Ramos (cell line): ENCODE measurements around the gene NPFF.

Experiments used
- in situ Hi-C: fragments of 300-500 bp; cut with MboI; formaldehyde crosslinking; loops from one replicate; pipeline ENCODE4 v1.14.3; 2022; ENCODE audit warnings: low sequenced_read_pairs; ENCODE audit not compliant: unreplicated experiment

NPFF gene

GRCh38 chr12:53480491-53481442, 26.5 kb downstream of the NPFF start:
- in situ Hi-C loops, result no loop called here

- in situ Hi-C loops, result no loop called here
Measured at GRCh38 chr12:53479331-53479730, 28.0 kb downstream of the NPFF start.

DNA sequence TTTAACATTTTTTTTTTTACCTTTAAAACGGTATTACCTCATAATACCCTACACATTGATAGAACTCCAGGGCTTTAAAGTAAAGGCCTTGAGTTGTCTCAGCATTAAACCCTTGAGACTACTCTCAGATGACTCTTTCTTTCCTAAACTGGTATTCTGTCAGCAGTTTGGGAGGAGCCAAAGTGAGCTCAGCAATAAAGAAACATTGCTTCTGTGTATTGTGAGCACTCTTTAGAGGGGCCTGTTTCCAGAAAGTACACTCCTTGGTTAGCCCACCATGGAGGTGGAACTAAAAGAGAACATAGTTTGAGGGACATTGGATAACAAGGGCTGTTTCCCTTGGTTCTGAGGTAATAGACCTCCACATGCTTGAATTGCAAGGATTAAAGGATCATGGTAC, 28.4 kb downstream of the NPFF start:
- in situ Hi-C loops, result no loop called here

GRCh38 chr12:53476769-53477209, 30.5 kb downstream of the NPFF start:
- in situ Hi-C loops, result no loop called here

DNA sequence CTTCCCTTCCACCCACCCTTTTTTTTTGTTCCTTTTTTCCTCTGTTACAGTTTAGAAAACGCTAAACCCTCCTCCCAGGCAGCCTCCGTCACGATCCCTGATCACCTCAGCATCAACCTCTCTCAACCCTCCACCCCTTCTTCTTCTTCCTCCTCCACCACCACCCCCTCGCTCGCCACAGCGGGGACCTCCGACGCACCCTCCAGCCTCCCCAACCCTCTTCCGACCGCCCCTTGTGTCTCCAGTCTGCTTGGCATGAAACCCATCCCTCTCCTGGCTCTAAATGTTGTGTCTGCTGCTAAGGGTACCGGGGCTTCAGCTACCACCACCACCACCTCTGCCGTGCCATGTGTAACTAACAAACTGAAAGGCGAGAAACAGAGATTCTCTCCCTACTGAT, 32.5 kb downstream of the NPFF start:
- in situ Hi-C loops, result no loop called here

DNA sequence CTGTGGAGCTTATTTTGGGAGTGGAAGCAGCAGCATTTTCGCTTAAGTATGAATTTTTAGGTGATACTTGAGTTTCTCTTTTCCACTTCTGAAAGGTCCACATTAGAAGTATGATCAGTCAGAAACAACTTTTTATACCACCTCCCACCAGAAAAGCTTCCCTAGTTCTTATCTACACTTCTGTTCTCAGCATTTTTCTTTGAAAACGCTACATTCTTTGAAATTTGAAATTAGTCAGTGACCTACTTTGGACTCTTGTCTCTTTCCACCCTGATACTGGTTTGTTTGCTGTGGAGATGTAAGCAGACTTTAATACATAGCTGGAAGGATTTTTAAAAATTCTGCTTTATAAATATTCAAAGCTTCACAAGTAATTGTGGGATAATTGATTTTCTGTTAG, 33.2 kb downstream of the NPFF start:
- in situ Hi-C loops, result no loop called here

DNA sequence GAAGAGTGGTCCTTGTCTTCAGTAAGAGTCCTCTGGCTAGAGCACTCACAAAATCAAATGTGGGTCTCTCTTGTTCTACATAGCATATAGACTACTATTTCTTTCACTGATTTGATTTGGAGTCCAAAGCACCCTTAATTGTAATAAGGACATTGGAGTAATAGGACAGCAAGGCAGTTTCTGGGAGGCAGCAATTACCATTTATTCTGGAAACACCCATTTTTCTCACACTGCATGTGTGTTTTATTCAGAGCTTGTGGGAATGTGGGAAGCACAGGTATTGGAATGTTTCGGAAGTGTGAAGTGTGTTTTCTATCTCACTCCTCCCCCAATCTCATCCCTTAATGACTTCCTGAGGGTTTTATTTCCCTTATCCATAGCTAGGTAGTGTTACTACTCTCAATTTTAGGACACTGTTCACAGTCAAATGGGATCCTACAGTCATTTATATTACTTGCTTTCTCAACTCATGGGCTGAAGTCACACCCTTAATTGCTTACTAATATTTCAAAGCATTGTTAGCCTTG, 35.2 kb downstream of the NPFF start:
- in situ Hi-C loops, result no loop called here

- in situ Hi-C loops, result no loop called here
Measured at GRCh38 chr12:53468282-53468681, 39.0 kb downstream of the NPFF start.

DNA sequence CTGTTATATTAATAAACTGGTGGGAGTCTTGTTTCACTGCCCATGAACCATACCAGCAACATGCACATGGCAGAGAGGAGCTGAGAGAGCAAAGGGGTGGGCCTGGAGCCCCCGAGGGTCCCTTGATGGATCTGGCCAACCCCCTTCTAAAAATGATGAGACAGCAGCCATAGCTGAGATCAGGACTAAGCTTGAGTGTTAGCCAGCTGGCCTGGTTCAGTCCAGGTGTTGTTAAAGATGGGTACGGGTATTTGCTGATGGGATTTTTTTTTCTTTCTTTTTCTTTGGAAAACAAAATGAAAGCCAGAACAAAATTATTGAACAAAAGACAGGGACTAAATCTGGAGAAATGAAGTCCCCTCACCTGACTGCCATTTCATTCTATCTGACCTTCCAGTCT, 39.4 kb downstream of the NPFF start:
- in situ Hi-C loops, result no loop called here

DNA sequence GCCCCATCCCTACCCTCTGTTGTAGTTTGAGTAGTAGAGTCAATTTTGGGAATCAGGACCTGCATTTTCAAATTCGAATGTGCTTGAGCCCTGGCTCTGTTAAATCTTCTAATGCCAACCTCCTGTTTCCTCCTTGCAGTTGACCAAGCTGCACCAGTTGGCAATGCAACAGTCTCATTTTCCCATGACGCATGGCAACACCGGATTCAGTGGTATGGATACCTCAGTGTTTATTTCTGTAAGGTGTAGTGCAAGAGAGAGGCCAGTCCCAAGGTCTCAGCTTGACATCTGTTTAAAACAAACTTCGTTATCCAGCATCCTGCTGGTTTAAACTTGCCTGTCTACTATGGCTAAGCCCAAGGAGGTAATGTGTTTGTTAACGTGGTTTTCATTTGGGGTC, 40.2 kb downstream of the NPFF start:
- in situ Hi-C loops, result no loop called here

DNA sequence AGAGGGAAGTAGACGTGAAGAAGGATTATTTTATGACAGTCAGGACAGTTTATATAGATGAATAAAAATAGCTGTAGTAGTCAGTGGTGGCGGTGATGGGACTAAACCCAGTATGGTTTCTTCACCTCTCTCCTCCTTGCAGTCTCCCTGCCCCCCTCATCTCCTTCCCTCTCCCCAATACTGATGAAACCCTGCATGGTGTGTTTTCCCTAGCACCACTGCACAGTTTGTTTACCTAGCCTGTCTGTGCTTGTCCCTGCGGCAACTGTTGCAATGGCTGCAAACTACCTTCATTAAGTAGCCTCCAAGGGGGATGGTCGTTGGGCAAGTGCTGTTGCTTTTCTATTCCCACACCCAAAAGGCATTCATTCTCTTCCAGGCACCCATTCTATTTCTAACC, 40.6 kb downstream of the NPFF start:
- in situ Hi-C loops, result no loop called here

DNA sequence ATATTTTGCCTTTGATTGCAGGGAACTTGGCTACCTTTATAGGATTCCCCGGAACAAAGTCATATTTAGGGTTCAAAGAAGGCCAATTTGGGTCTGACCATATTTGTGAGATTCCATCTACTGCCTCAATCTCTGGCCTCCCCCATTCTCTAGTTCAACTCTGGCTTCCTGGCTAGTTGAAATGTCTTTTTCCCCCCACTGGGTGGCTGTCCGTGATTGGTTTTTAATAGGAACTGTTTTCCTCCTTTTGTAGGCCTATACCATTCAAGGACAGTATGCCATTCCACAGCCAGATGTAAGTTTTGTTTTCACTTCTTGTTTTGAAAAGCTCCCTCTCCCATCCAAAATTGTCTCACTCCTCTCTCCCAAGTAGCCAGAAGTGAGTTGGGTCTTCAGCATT, 41.6 kb downstream of the NPFF start:
- in situ Hi-C loops, result no loop called here

GRCh38 chr12:53464685-53465418, 42.4 kb downstream of the NPFF start:
- in situ Hi-C loops, result no loop called here

- in situ Hi-C loops, result no loop called here
Measured at GRCh38 chr12:53463802-53464560, 43.3 kb downstream of the NPFF start.

- in situ Hi-C loops, result no loop called here
Measured at GRCh38 chr12:53462935-53463334, 44.3 kb downstream of the NPFF start.

GRCh38 chr12:53461591-53461990, 45.7 kb downstream of the NPFF start:
- in situ Hi-C loops, result no loop called here

DNA sequence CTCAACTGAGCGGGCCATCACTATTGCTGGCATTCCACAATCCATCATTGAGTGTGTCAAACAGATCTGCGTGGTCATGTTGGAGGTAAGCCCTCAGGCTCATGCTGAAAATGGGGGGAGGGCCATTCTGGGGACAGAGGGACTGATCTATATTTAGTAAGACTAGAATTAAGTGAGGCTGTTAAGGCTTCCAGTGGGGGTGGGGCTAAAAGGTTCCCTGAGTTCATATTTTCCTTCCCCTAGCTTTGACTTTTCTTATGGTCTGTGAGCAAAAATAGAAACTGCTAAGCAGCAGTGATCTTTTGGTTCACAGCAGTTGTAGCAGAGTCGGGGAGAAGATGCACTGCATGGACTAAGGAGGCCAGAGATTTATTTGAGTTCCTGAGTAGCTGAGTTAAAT, 46.2 kb downstream of the NPFF start:
- in situ Hi-C loops, result no loop called here

DNA sequence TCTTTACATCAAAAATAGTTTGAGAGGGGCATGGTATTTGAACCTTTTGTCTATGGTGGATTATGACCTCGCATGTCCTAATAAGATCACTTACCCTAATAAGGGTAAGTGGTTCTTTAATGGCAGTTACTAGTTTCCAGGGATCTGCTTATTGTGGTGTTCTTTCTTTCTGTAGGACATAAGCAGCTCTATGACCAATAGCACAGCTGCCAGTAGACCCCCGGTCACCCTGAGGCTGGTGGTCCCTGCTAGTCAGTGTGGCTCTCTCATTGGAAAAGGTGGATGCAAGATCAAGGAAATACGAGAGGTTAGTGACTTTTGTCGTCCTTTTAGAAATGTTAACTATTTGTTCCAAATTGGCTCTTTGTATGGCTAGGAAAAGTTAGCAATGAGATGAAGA, 48.2 kb downstream of the NPFF start:
- in situ Hi-C loops, result no loop called here
